Activated T-cell treated with anti-CD3 and anti-CD28 coated beads, Interleukin-2, amount 50 U/mL, for 72 hours (primary cell): Measurements from ENCODE around the gene PTGR3. TPM values are rescaled to one million over a fixed set of nuclear protein-coding genes. Genes with fewer than 3 reads are reported as not detected.
A peak's percentile ranks its signal among the peaks of the same experiment; 100 is the strongest.

Experiments
- ATAC-seq, 2 donors: fragments of 150-1000 bp; cut with Tn5 transposase; replicated peaks in 1 of 2; 2 replicates each; pipeline ENCODE4 v1.10.0; 2021; ENCODE audit warnings: moderate library complexity in 2 of 2, mild to moderate bottlenecking in 1 of 2
- DNase-seq, 2 donors: peaks; one replicate each; pipeline ENCODE4 v3.0.0; 2021 to 2022; ENCODE audit warnings: mixed read lengths in 1 of 2
- H3K27ac Mint-ChIP-seq: one replicate; pipeline ENCODE4 v1.8.0; 2022; ENCODE audit warnings: mild to moderate bottlenecking, moderate library complexity, mixed read lengths
- H3K27me3 Mint-ChIP-seq: one replicate; pipeline ENCODE4 v1.8.0; 2022; ENCODE audit warnings: low read depth, mixed read lengths
- H3K36me3 Mint-ChIP-seq, 2 donors: one replicate each; pipeline ENCODE4 v1.8.0; 2022; ENCODE audit warnings: mixed read lengths in 2 of 2, mild to moderate bottlenecking in 1 of 2; ENCODE audit not compliant: insufficient read depth in 2 of 2
- H3K4me1 Mint-ChIP-seq: one replicate; pipeline ENCODE4 v1.8.0; 2022; ENCODE audit warnings: low read depth, mixed read lengths
- H3K4me3 Mint-ChIP-seq, 2 donors: one replicate each; pipeline ENCODE4 v1.8.0; 2022; ENCODE audit warnings: mild to moderate bottlenecking in 2 of 2, mixed read lengths in 2 of 2, moderate library complexity in 2 of 2
- H3K9me3 Mint-ChIP-seq, 2 donors: one replicate each; pipeline ENCODE4 v1.8.0; 2022; ENCODE audit warnings: mixed read lengths in 2 of 2
- total RNA-seq, 2 donors: library from RNA; stranded (reverse); gene quantifications; one replicate each; pipeline ENCODE4 v1.2.3, GENCODE V29; 2022

PTGR3 gene
- total RNA-seq, 2 donors from 2014 or later: 40.4 to 41.8 TPM

DNA sequence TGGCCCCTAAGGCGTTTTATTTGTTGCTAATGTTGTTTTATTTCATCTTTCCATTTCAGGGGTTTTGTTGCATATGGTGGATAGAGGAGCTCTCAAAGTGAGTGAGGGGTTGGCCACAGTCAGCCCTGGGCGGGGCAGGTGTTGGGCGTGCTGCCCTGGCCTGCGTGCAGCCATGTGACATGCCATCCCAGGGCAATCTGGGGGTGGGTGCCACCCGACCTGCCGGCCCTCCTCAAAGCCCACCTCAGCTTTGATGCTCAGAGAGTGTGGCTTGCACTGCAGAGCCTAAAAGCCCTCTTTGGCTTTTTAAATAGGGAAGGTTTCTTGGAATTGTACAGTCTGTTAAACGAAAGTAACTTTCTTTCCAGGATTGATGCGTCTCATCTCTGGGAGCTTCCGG lies 20.0 kb upstream of the PTGR3 start:
- H3K36me3 Mint-ChIP-seq: peaks cover 0 to 3% of the 10 kb centered on the region in 2 donors
- no peak overlapping the region for H3K27ac Mint-ChIP-seq
- no peaks in the 10 kb centered on the region for H3K27me3 Mint-ChIP-seq
- no peaks in the 10 kb centered on the region for H3K9me3 Mint-ChIP-seq
- DNase-seq (no peak), ATAC-seq (no peak)
- H3K4me1 Mint-ChIP-seq: peaks cover 27% of the 10 kb centered on the region
- H3K4me3 Mint-ChIP-seq: no peak overlapping the region

DNA sequence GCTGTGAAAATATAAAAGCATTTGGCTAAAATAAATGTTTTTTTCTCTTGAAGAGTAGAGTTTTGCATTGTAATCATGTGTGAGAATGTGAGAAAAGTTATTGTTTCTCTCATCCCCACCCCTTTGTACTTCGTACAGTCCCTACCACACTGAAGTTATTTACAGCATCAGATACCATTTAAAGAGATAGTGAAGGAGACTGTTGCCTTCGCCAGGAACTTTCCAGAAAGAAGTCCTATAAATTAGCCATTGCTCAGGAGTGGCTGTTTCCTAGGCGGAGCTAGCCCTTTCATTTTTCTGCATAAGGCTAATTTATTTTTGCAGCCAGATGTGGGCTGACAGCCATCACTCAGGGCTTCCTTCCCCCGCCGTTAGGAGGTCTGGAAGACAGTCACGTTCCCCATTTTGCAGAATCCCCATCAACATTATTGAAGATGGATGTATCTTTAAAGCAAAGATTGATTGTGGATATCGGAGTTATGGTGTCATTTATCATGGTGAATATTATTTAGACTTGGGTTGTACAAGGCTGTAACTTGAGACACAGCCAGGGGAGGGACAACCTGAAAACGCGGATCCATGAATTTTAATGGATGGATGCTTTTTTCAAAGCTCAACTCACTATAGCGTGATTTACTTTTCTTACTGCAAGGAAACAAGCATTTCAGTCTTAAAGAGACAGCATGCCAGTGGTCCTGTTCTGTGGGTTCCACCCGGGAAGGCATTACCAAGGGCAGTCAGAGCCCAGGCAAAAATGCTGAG lies 18.8 kb upstream of the PTGR3 start:
- ATAC-seq: no peak
- H3K27ac Mint-ChIP-seq: peak overlapping the region; percentile 24
- no peaks in the 10 kb centered on the region for H3K27me3 Mint-ChIP-seq
- H3K36me3 Mint-ChIP-seq: peaks cover 0 to 3% of the 10 kb centered on the region in 2 donors
- H3K4me3 Mint-ChIP-seq: peak overlapping the region; percentile 18 to 62
- H3K4me1 Mint-ChIP-seq: peaks cover 27% of the 10 kb centered on the region
- H3K9me3 Mint-ChIP-seq: no peaks in the 10 kb centered on the region
- DNase-seq: no peak

DNA sequence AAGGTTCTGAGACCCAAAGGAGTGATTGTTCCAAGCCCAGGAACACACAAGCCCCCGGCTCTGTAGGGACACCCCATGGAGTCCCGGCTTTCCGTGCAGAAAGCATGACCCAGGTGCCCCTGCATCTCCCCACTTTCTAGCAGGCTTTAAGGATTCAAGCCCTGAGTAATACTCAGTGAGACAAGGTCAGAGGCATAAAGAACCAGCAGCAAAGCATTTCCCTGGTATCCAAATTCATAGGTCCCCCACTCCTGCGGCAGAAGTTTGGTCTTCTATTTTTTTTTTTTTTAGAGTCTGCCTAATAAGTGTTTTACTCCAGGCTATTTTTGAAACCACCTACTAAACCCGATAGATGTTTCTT lies 18.0 kb upstream of the PTGR3 start:
- ATAC-seq (peak in 1 of 2 donors; percentile 4), DNase-seq (no peak)
- Mint-ChIP-seq H3K4me3 (peak overlapping the region; percentile 18 to 62), H3K4me1 (peaks cover 30% of the 10 kb centered on the region), H3K27ac (no peak overlapping the region), H3K9me3 (no peaks in the 10 kb centered on the region), H3K27me3 (no peaks in the 10 kb centered on the region), H3K36me3 (peaks cover 0 to 3% of the 10 kb centered on the region in 2 donors)

DNA sequence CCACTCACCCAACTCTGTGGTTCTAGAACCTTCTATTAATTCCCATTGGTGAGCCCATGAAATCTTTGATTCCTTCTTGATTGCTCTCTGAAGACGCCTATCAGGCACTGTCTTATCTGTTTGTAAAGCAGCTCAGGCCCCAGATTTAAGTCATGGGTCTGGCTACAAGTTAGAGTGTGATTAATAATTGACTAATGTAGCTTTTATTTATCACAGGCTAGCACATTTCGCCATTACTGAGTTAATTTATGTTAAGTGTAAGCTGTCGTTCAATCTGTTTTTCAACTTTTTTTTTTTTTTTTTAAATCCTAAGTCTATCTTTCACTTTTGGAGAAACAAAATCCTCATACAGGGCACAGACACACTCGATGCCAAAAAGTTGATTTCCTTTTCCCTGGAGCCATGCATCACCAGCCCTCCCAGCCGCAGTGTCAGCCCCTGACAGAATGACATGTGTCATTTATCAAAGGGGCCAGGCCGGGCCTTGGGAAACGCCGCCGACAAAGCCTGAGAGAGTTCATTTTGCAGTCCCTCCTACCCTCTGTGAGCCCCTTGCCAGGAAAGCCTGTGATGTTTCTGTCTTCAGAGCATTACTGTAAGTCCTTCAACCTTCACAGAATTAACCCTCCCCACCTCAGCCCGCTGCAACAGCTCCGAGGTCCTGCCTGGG lies 17.5 kb upstream of the PTGR3 start:
- ATAC-seq (peak; percentile 26 to 51), DNase-seq (no peak)
- H3K27me3 Mint-ChIP-seq: no peaks in the 10 kb centered on the region
- peaks cover 35% of the 10 kb centered on the region for H3K4me1 Mint-ChIP-seq
- peaks cover 0 to 3% of the 10 kb centered on the region in 2 donors for H3K36me3 Mint-ChIP-seq
- H3K4me3 Mint-ChIP-seq: peak overlapping the region; percentile 56 to 62
- no peaks in the 10 kb centered on the region for H3K9me3 Mint-ChIP-seq
- no peak overlapping the region for H3K27ac Mint-ChIP-seq

DNA sequence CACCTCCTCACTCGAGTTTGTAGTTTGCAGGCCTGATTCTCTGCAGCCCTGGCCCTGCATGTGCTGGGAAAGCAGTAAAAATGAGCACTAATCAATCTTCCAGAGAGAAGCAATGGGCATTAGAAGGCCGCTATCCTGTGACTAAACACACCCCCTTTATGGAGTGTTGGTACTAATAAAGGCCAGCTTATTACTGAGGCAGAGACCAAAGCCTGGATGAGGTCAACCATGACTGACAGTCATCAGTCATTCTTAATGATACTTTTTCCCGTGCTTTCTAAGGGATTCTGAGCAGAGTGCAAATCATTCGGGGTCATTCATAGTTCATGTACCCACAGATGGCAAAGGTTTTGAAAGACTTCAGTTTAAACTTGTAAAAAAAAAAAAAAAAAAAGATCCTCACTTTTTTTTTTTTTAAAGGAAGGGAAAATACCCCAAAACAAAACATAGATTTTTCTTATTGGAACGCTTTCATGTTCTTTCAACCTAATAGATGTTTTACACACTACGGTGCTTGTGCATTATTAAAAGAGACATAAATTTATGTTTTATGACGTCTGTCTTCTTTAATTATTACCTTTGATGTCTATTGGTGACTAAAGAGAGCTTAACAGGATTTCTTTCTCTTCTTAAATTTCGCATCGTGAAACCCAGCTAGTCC lies 14.9 kb upstream of the PTGR3 start:
- no peak for DNase-seq
- Mint-ChIP-seq H3K4me3 (no peak overlapping the region), H3K4me1 (peaks cover 51% of the 10 kb centered on the region), H3K27me3 (no peaks in the 10 kb centered on the region), H3K36me3 (peaks cover 0 to 1% of the 10 kb centered on the region in 2 donors), H3K9me3 (no peaks in the 10 kb centered on the region), H3K27ac (no peak overlapping the region)
- ATAC-seq: no peak

DNA sequence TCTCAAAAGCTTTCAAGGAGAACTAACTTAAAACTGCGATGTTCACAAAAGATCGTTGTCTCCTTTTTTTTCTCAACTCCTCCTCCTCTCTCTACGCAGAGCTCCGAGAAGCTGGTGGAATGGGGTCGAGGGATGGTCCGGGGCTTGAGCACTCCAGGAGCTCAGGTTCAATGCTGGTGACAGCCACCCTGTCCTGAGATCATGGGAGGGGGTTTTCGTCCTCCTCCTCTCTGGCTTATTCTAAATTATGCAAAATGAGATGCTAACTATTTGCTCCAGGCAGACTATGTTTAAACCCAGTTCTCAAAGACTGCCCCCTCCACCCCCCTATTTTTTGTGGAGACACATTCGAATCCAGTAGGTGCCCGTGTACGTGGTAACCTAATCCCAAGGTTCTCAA lies 13.5 kb upstream of the PTGR3 start:
- peaks cover 52% of the 10 kb centered on the region for H3K4me1 Mint-ChIP-seq
- peaks cover 0 to 1% of the 10 kb centered on the region in 2 donors for H3K36me3 Mint-ChIP-seq
- no peaks in the 10 kb centered on the region for H3K27me3 Mint-ChIP-seq
- no peak for DNase-seq
- peak overlapping the region in 1 of 2 donors; percentile 43 for H3K4me3 Mint-ChIP-seq
- ATAC-seq: no peak
- no peak overlapping the region for H3K27ac Mint-ChIP-seq
- H3K9me3 Mint-ChIP-seq: no peaks in the 10 kb centered on the region

DNA sequence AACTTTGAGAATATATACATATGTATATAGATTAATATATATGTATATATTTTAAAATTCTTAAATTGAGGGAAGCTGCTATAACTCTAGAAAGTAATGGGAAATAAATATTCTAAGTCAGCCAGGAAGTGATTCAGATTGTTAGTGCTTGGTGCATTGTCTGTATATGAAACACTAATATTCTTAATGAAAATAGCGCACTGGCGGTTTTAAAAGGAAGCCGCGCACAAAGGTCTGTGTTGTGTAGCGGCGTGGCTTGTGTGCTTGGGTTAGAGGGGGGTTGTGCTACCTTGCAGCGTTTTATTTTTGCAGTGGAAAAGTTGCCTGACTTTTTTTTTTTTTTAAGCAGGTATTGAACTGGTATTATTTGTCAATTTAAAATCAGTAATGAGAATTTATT lies 13.0 kb upstream of the PTGR3 start:
- peak overlapping the region; percentile 43 to 61 for H3K4me3 Mint-ChIP-seq

DNA sequence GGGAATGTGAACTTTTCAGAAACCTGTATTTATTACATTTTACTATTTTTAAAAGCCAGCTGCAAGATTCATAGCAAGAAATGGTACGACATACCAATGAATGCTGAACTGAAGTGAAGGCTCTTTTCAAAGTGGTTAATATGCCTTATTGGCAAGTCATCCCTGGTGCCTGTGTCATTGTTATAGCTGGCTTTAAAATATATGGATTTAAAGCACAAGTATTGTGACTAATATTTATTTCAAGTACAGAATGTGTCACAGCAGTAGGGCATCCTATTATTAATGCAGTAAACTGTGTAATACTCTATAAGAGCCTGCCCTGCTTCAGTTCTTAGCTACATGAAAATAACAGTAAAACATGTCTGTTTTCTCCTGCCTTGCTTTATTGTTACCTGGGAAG lies 12.5 kb upstream of the PTGR3 start:
- no peaks in the 10 kb centered on the region for H3K27me3 Mint-ChIP-seq
- peaks cover 52% of the 10 kb centered on the region for H3K4me1 Mint-ChIP-seq
- no peak overlapping the region for H3K4me3 Mint-ChIP-seq
- no peak for DNase-seq
- no peak for ATAC-seq
- H3K36me3 Mint-ChIP-seq: peaks cover 0 to 1% of the 10 kb centered on the region in 2 donors
- H3K27ac Mint-ChIP-seq: no peak overlapping the region
- no peaks in the 10 kb centered on the region for H3K9me3 Mint-ChIP-seq

More for the DNA sequence above, 13.0 kb upstream of the PTGR3 start:
- ATAC-seq: no peak
- no peak for DNase-seq
- Mint-ChIP-seq H3K27me3 (no peaks in the 10 kb centered on the region), H3K4me1 (peaks cover 52% of the 10 kb centered on the region), H3K36me3 (peaks cover 0 to 1% of the 10 kb centered on the region in 2 donors), H3K27ac (no peak overlapping the region), H3K9me3 (no peaks in the 10 kb centered on the region)

DNA sequence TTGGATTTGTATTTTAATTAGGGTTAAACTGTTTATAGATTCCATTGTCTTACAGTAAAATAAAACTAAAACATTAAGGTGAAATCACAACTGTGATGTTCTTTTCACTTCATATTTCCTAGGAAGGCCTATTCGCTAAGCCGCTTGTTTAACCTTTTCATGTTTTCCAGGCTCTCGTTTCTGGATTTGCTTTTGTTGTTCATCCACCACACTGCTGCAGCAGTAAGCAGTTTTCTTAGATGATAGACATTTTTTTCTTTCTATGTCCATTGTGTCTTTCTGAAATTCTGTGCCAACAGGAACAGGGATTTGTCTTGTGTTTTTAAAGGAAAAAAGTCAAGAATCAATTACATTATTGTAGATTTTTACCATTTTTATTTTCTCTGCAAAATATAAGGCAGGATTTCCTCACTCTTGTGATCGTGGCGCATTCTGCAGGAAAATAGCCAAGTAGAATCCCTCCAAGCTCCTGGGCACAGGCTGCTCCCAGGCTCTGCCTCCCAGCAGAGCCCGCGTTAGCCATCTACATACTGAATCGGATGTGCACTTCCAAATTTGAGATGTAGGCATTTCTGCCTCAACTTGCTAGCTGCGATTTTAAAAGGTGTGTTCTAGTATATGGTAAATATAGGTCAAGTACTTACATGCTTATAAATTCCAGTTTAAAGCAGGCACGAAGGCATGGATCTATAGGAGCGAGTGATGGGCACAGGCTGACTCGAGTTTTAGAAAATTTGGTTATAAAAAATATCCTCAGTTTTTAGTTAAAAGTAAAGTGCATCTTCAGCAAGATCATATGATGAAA lies 11.8 kb upstream of the PTGR3 start:
- Mint-ChIP-seq H3K36me3 (no peaks in the 10 kb centered on the region), H3K4me3 (no peak overlapping the region), H3K4me1 (peaks cover 54% of the 10 kb centered on the region), H3K9me3 (no peaks in the 10 kb centered on the region), H3K27me3 (no peaks in the 10 kb centered on the region), H3K27ac (peak overlapping the region; percentile 42)
- no peak for ATAC-seq
- no peak for DNase-seq

DNA sequence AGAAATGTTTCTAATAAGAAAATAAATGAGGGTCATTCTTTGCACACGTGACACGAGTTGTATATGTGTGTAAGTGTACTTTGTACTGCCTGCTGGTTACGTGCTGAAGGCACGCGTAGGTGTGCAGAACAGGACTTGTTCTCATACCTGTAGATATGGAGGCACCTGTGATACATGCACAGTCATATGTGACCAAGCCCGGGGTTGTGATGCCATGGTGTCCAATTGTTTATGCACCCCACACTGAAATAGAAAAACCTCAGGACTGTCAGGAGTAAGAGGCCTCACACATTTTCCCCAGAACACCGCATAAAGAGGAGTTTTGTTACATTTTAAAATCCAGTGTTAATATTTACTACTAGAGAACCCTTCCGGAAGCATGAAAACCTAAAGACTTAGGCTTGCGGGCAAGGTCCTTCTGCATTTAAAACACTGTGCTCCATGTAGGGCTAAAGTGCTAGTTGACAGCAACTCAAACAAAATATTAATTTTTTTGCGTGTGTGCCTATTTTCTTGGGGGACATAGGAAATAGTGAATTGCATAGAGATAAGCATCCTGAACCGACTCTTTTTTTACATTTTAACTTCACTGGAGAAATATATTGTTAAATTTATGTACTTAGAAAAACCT lies 10.9 kb upstream of the PTGR3 start:
- Mint-ChIP-seq H3K27ac (peak overlapping the region; percentile 35), H3K9me3 (no peaks in the 10 kb centered on the region), H3K4me1 (peaks cover 63% of the 10 kb centered on the region), H3K27me3 (no peaks in the 10 kb centered on the region), H3K36me3 (no peaks in the 10 kb centered on the region), H3K4me3 (no peak overlapping the region)
- DNase-seq: no peak
- peak; percentile 49 to 53 for ATAC-seq

DNA sequence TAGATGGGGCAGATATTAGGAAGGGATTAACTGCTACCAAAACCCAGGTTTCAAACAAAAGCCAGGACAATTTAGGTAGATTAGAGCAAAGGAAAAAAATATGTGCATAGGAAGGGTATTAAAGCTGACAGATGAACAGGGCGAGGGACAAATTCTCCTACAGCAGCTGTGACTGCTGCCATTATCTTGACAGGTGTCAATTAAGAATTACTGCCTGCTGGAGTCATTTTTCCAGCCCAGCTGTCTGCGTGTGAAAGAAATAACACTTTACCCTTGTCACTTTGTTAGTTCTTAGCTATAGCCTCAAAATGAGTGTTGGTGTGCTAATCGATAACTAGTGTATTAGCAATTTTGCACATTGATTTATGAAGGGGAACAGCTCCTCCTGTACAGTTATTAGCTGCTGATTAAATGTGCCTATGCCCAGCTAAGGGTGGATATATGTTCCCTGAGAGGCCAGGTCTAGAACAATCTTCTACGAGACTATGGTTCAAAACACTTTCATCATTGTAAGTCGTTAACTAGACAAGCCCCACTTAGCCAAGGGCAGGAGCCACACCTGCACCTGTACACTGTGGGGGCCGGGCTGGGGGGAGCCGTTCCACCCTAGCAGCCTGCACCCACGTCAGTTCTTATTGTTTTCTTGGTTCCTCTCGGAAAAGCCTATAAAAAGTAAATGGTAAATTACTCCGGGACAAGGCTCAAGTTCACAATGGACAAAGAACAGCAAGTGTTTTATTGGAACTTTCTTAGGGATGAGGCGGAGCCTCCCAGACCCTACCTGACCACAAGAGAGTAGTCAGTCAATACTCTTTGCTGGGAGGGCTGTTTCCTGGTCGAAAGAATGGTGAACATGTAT lies 9.4 kb upstream of the PTGR3 start:
- no peak for DNase-seq
- no peak for ATAC-seq
- Mint-ChIP-seq H3K27ac (no peak overlapping the region), H3K4me3 (no peak overlapping the region), H3K4me1 (peaks cover 78% of the 10 kb centered on the region), H3K27me3 (no peaks in the 10 kb centered on the region), H3K9me3 (no peaks in the 10 kb centered on the region), H3K36me3 (no peaks in the 10 kb centered on the region)
